Mesodermal cell (in vitro differentiated cells): ENCODE results near the gene TSPO.

Experiments used
- H3K27ac ChIP-seq: 2 replicates; pipeline ENCODE4 v1.7.0; 2013; ENCODE audit warnings: mild to moderate bottlenecking, low read depth, low read length, moderate library complexity; ENCODE audit not compliant: severe bottlenecking
- H3K36me3 ChIP-seq: 2 replicates; pipeline ENCODE4 v1.7.1; 2013; ENCODE audit warnings: mild to moderate bottlenecking, low read length, moderate library complexity; ENCODE audit not compliant: control insufficient read depth, insufficient read depth
- H3K4me1 ChIP-seq: one replicate; pipeline ENCODE4 v1.7.1; 2013; ENCODE audit warnings: mild to moderate bottlenecking, low read length; ENCODE audit not compliant: insufficient read depth, control insufficient read depth, poor library complexity, severe bottlenecking
- H3K4me3 ChIP-seq: 2 replicates; pipeline ENCODE4 v1.7.0; 2013; ENCODE audit warnings: low read length, control low read depth, mild to moderate bottlenecking; ENCODE audit not compliant: insufficient read depth, poor library complexity, severe bottlenecking; ENCODE audit errors: extremely low read depth
- H3K9me3 ChIP-seq: 2 replicates; pipeline ENCODE4 v1.7.1; 2013; ENCODE audit warnings: mild to moderate bottlenecking, low read length, moderate library complexity; ENCODE audit not compliant: control insufficient read depth
- WGBS, 2 experiments: methylation state at CpG; one replicate each; pipeline ENCODE4 v1.1.5; 2013; ENCODE audit warnings: missing lambda C conversion rate in 2 of 2; ENCODE audit not compliant: insufficient coverage in 2 of 2; 5-methylcytosine and 5-hydroxymethylcytosine counted together

TSPO gene

GRCh38 chr22:43116932-43117331 is 34.4 kb upstream of the TSPO start:
- no peak overlapping the region for H3K4me3 ChIP-seq
- peaks cover 4% of the 10 kb centered on the region for H3K4me1 ChIP-seq
- no peaks in the 10 kb centered on the region for H3K9me3 ChIP-seq
- WGBS, 2 experiments, result 92 to 100% methylated on average over 6 of the region's 7 CpGs
- no peaks in the 10 kb centered on the region for H3K36me3 ChIP-seq
- no peak overlapping the region for H3K27ac ChIP-seq

GRCh38 chr22:43118024-43118849 is 33.1 kb upstream of the TSPO start:
- Histone ChIP-seq H3K9me3 (no peaks in the 10 kb centered on the region), H3K36me3 (no peaks in the 10 kb centered on the region), H3K27ac (no peak overlapping the region), H3K4me1 (peaks cover 4% of the 10 kb centered on the region), H3K4me3 (no peak overlapping the region)
- WGBS, 2 experiments, result 80 to 83% methylated on average over 18 to 19 of the region's 21 CpGs

GRCh38 chr22:43118953-43119458 is 32.4 kb upstream of the TSPO start:
- no peak overlapping the region for H3K27ac ChIP-seq
- H3K9me3 ChIP-seq, result no peaks in the 10 kb centered on the region
- WGBS, 2 experiments, result 87 to 93% methylated on average over 3 to 5 of the region's 7 CpGs
- H3K36me3 ChIP-seq, result no peaks in the 10 kb centered on the region
- no peaks in the 10 kb centered on the region for H3K4me1 ChIP-seq
- no peak overlapping the region for H3K4me3 ChIP-seq

- H3K27ac ChIP-seq, result peak overlapping the region; percentile 45
- WGBS, 2 experiments, result 50 to 72% methylated on average over 3 to 5 of the region's 5 CpGs
Measured at GRCh38 chr22:43126501-43127165, 24.7 kb upstream of the TSPO start.

GRCh38 chr22:43127166-43127908 is 24.0 kb upstream of the TSPO start:
- Histone ChIP-seq H3K4me3 (no peak overlapping the region), H3K9me3 (no peaks in the 10 kb centered on the region), H3K4me1 (peaks cover 18% of the 10 kb centered on the region), H3K36me3 (no peaks in the 10 kb centered on the region), H3K27ac (peak overlapping the region; percentile 45)
- WGBS, 2 experiments, result 89 to 96% methylated on average over 15 to 16 of the region's 17 CpGs

More at GRCh38 chr22:43126501-43127165, 24.7 kb upstream of the TSPO start:
- Histone ChIP-seq H3K9me3 (no peaks in the 10 kb centered on the region), H3K36me3 (no peaks in the 10 kb centered on the region), H3K4me1 (peaks cover 18% of the 10 kb centered on the region), H3K4me3 (no peak overlapping the region)

- Histone ChIP-seq H3K9me3 (no peaks in the 10 kb centered on the region), H3K4me1 (peaks cover 18% of the 10 kb centered on the region), H3K27ac (no peak overlapping the region), H3K4me3 (no peak overlapping the region), H3K36me3 (peaks cover 4% of the 10 kb centered on the region)
- 95% methylated on average over 7 to 13 of the region's 13 CpGs for WGBS, 2 experiments
Measured at GRCh38 chr22:43128116-43128515, 23.2 kb upstream of the TSPO start.

- Histone ChIP-seq H3K9me3 (no peaks in the 10 kb centered on the region), H3K36me3 (peaks cover 12% of the 10 kb centered on the region), H3K4me3 (no peak overlapping the region), H3K27ac (no peak overlapping the region), H3K4me1 (peaks cover 18% of the 10 kb centered on the region)
- WGBS, 2 experiments, result 68 to 76% methylated on average over 15 to 19 of the region's 20 CpGs
Measured at GRCh38 chr22:43128928-43129424, 22.4 kb upstream of the TSPO start.

GRCh38 chr22:43129426-43130425 is 21.6 kb upstream of the TSPO start:
- H3K36me3 ChIP-seq, result peaks cover 20% of the 10 kb centered on the region
- H3K27ac ChIP-seq, result no peak overlapping the region
- H3K4me3 ChIP-seq, result no peak overlapping the region
- H3K4me1 ChIP-seq, result peaks cover 18% of the 10 kb centered on the region
- H3K9me3 ChIP-seq, result no peaks in the 10 kb centered on the region
- 64 to 79% methylated on average over 7 to 13 of the region's 16 CpGs for WGBS, 2 experiments

GRCh38 chr22:43131773-43132501 is 19.4 kb upstream of the TSPO start:
- Histone ChIP-seq H3K4me1 (peaks cover 9% of the 10 kb centered on the region), H3K9me3 (no peaks in the 10 kb centered on the region), H3K4me3 (no peak overlapping the region), H3K36me3 (peaks cover 36% of the 10 kb centered on the region), H3K27ac (no peak overlapping the region)
- 97 to 99% methylated on average over 13 to 17 of the region's 17 CpGs for WGBS, 2 experiments
